ENCODE results near the gene SDC4. TPM values are rescaled to one million over a fixed set of nuclear protein-coding genes. Genes with fewer than 3 reads are reported as not detected.

Gene SDC4
- total RNA-seq, 1 donor from 2014 or later: 175 TPM

- DNase-seq (ENCODE audit: low read depth): no peak
- no peak for TF ChIP-seq CTCF (IDR thresholded peaks at IDR 0.05; ENCODE audit: insufficient read depth, low read length, poor library complexity, severe bottlenecking)
- H3K36me3 ChIP-seq (ENCODE audit: control insufficient read depth, insufficient read depth, low read length): no peaks in the 10 kb centered on the region
- no peak overlapping the region for H3K4me3 ChIP-seq (ENCODE audit: low read depth, low read length)
- no peaks in the 10 kb centered on the region for H3K27me3 ChIP-seq (ENCODE audit: control insufficient read depth, insufficient read depth, low read length)
Observed at GRCh38 chr20:45323731-45324130, 24.5 kb downstream of the SDC4 start.

GRCh38 chr20:45322952-45323383 is 25.3 kb downstream of the SDC4 start:
- H3K27me3 ChIP-seq (ENCODE audit: control insufficient read depth, insufficient read depth, low read length): no peaks in the 10 kb centered on the region
- H3K4me3 ChIP-seq (ENCODE audit: low read depth, low read length): no peak overlapping the region
- no peak for TF ChIP-seq CTCF (IDR thresholded peaks at IDR 0.05; ENCODE audit: insufficient read depth, low read length, poor library complexity, severe bottlenecking)
- H3K36me3 ChIP-seq (ENCODE audit: control insufficient read depth, insufficient read depth, low read length): no peaks in the 10 kb centered on the region
- DNase-seq (ENCODE audit: low read depth): no peak

- DNase-seq (ENCODE audit: low read depth): no peak
- TF ChIP-seq CTCF (IDR thresholded peaks at IDR 0.05; ENCODE audit: insufficient read depth, low read length, poor library complexity, severe bottlenecking): no peak
Observed at GRCh38 chr20:45320948-45321595, 27.2 kb downstream of the SDC4 start.

GRCh38 chr20:45318948-45319347 is 29.3 kb downstream of the SDC4 start:
- no peak for TF ChIP-seq CTCF (IDR thresholded peaks at IDR 0.05; ENCODE audit: insufficient read depth, low read length, poor library complexity, severe bottlenecking)
- H3K4me3 ChIP-seq (ENCODE audit: low read depth, low read length): no peak overlapping the region

More at GRCh38 chr20:45320948-45321595, 27.2 kb downstream of the SDC4 start:
- Histone ChIP-seq H3K36me3 (ENCODE audit: control insufficient read depth, insufficient read depth, low read length) (no peaks in the 10 kb centered on the region), H3K27me3 (ENCODE audit: control insufficient read depth, insufficient read depth, low read length) (peaks cover 17% of the 10 kb centered on the region), H3K4me3 (ENCODE audit: low read depth, low read length) (no peak overlapping the region)

GRCh38 chr20:45318386-45318939 is 29.8 kb downstream of the SDC4 start:
- DNase-seq (ENCODE audit: low read depth): no peak
- Histone ChIP-seq H3K36me3 (ENCODE audit: control insufficient read depth, insufficient read depth, low read length) (no peaks in the 10 kb centered on the region), H3K27me3 (ENCODE audit: control insufficient read depth, insufficient read depth, low read length) (peaks cover 21% of the 10 kb centered on the region), H3K4me3 (ENCODE audit: low read depth, low read length) (no peak overlapping the region)
- no peak for TF ChIP-seq CTCF (IDR thresholded peaks at IDR 0.05; ENCODE audit: insufficient read depth, low read length, poor library complexity, severe bottlenecking)

More at GRCh38 chr20:45318948-45319347, 29.3 kb downstream of the SDC4 start:
- DNase-seq (ENCODE audit: low read depth): no peak
- no peaks in the 10 kb centered on the region for H3K36me3 ChIP-seq (ENCODE audit: control insufficient read depth, insufficient read depth, low read length)
- H3K27me3 ChIP-seq (ENCODE audit: control insufficient read depth, insufficient read depth, low read length): peaks cover 20% of the 10 kb centered on the region

GRCh38 chr20:45317826-45318225 is 30.4 kb downstream of the SDC4 start:
- TF ChIP-seq CTCF (IDR thresholded peaks at IDR 0.05; ENCODE audit: insufficient read depth, low read length, poor library complexity, severe bottlenecking): no peak

More at GRCh38 chr20:45317826-45318225, 30.4 kb downstream of the SDC4 start:
- Histone ChIP-seq H3K36me3 (ENCODE audit: control insufficient read depth, insufficient read depth, low read length) (no peaks in the 10 kb centered on the region), H3K27me3 (ENCODE audit: control insufficient read depth, insufficient read depth, low read length) (peaks cover 22% of the 10 kb centered on the region), H3K4me3 (ENCODE audit: low read depth, low read length) (no peak overlapping the region)
- no peak for DNase-seq (ENCODE audit: low read depth)
